GM18861 (cell line): ENCODE measurements around the gene PGS1.
"Not testable (repeated sequence)": the region's sequence is repeated elsewhere in the genome, so short reads cannot be mapped to it uniquely, and the experiment has no call there.

ENCODE experiments used
- ATAC-seq: cut with Tn5 transposase; IDR thresholded peaks from one replicate; pipeline ENCODE4 v1.9.1; 2021; ENCODE audit not compliant: unreplicated experiment

PGS1 gene

DNA sequence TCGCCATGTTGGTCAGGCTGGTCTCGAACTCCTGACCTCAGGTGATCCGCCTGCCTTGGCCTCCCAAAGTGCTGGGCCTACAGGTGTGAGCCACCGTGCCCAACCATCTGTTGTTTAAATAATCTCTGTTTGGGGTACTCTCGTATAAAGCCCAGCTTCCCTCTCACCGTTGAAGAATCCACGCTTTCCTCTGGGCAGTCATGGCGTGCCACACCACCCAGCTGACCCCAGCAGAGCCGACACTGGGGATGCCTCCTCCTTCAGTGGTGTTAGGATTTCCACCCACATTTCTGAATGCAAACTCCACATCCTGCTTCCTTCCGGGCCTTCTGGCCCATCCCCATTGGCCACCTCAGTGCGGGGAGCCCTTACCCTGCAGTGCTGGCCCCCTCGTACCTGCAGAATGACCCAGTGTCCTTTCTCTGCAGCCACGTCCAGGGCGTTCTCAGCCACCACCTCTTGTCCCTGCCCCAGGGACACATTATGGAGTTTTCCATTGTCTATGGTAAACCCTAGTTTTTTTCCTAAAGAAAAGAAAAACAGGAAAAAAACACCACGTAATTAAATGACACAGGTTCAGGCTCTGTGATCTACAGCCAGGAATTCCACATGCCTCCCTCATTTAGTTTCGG lies 60.4 kb downstream of the PGS1 start:
- ATAC-seq, result no peak

DNA sequence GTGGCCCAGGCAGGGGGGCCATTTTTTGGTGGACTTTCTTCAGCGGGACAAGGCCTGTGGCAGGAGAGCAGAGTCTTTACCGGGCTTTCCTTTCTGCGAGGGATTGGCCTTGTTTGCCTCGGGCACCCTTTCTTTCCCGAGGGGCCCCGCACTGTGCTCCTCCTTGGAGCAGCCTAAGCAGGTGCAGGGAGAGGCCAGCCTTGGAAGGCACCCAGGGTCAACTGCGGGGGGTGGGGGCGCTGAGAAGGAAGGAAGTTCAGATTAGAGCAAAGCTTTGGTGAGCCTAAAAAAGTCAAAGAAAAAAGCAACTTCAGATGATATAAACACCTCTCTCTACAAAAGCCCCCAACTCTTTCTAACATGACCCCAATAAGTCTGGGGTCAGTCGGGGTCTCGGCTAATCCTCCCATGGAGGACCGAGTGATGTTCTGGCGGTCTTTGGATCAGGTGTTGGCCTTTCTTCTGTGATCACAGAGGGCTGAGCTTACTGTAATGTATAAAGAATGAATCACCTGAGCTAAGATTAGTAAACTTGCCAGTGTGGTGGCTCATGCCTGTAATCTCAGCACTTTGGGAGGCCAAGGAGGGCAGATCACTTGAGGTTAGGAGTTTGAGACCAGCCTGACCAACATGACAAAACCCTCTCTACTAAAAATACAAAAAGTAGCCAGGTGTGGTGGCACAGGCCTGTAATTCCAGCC lies 63.0 kb downstream of the PGS1 start:
- no peak for ATAC-seq

DNA sequence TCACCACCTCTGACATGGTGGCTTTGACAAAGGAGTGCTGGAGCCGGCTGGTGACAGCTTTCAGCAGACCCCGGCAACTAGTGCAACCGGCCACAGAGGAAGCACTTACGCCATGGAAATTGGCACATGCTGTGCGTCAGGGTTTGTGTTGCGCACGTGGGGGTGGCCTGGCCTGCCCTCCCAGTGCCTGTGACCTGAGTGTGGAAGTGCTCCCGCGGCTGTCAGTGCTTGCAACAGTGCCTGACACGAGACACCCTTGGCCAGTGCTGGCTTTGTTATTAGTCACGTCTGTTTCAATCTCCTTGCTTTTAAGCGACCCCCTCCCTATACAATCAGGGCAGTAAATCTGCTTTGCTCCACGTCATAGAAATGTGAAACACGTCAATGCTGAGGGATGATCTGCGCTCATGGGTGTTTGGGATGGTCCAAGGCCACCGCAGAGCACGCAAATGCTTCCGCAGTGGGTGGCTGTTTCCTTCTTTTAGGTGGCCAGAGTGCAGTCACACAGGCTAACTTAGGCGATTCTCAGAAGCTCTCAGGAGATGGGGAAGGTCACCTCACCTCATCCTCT lies 64.3 kb downstream of the PGS1 start:
- ATAC-seq, result no peak

DNA sequence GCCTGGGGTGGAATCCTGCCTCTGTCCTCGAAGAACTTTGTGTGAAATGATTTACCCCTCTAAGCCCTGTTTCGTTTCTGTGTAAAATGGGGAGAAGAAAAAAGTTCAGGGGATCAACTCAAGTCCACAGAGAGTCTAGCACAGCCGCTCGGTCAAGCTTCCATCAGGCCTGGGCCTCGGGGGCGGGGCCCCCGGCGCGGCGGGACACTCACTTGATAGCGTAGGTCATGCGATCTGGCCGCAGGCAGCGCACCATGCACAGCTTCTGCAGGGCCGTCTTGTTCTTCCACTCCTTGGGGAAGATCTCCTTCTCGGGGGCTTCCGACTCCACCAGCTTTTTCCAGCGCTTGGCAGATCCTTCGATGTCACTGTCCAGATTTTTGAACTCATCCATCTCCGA lies 65.9 kb downstream of the PGS1 start:
- ATAC-seq, result no peak

- ATAC-seq, result no peak
Measured at GRCh38 chr17:78446833-78447232, 68.4 kb downstream of the PGS1 start.

DNA sequence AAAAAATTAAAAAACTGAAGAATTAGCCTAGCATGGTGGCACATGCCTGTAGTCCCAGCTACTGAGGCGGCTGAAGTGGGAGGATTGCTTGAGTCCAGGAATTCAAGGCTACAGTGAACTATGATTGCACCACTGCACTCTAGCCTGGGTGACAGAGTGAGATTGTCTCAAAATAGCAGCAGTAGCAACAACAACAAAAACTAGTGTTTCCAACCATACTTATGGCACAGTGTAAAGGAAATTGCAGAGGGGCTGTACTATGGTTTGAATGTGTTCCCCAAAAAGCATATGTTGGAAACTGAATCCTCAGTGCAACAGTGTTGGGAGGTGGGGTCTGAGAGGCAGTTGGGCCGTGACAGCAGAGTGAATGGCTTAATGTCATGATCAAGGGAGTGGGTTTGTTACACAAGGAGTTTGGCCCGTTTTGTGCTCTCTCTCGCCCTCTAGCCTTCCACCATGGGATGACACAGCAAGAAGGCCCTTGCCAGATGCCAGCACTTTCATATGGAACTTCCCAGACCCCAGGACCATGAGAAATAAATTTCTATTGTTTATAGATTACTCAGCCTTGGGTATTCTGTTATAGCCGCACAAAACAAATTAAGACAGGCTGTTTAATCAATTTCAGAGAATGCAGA lies 70.0 kb downstream of the PGS1 start:
- ATAC-seq, result no peak

GRCh38 chr17:78449983-78450595 lies 71.6 kb downstream of the PGS1 start:
- ATAC-seq, result no peak

- ATAC-seq, result no peak
Measured at GRCh38 chr17:78450696-78451345, 72.4 kb downstream of the PGS1 start.

DNA sequence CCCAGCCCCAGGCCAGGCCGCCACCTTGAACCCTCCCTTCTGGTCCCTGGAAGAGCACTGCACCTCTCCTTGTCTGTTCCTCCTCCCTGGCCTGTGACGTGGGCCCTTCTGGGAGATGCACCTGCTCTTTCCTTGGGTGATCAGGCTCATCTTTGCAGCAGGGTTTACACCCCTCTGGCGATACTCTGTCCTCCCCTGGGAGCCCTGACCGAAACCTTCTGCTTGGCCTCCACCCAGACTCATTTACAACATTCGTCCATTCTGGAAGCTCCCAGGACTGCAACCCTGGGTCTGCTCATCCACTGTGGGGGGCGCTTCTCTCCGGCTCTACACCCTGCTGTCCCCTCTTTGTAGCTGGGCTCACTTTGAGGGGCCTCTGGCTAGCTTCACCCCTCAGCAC lies 73.3 kb downstream of the PGS1 start:
- ATAC-seq, result no peak

- no peak for ATAC-seq
Measured at GRCh38 chr17:78454346-78454745, 75.9 kb downstream of the PGS1 start.

- no peak for ATAC-seq
Measured at GRCh38 chr17:78458091-78458490, 79.6 kb downstream of the PGS1 start.

DNA sequence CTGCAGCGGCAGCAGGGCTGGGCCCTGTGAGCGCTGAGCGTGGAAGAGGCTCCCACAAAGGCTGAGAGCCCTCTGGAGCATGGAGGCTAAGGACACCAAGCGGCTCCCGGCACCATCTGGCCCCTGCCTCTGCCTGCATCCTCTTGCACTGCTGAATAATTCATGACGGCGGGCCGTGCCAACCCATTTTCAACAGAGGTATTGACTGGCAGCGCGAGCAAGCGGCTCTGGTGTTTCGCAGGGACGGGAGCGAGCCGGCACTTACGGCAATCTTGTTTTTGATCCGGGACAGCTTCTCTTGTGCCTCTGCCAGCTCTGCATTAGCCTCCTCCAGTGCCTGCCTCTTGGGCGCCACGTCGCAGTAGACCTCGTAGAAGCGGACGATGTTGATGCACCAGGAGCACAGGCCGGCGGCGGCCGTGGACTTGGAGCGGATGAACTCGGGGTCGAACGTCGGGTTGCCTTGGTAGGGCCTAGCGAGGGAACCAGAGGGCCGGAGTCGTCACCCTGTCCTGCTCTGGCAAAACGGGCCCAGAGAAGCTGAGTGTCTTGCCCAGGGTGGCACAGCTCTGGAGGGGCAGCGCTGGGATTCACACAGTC lies 80.4 kb downstream of the PGS1 start:
- ATAC-seq, result no peak

- ATAC-seq, result no peak
Measured at GRCh38 chr17:78459696-78460095, 81.2 kb downstream of the PGS1 start.

DNA sequence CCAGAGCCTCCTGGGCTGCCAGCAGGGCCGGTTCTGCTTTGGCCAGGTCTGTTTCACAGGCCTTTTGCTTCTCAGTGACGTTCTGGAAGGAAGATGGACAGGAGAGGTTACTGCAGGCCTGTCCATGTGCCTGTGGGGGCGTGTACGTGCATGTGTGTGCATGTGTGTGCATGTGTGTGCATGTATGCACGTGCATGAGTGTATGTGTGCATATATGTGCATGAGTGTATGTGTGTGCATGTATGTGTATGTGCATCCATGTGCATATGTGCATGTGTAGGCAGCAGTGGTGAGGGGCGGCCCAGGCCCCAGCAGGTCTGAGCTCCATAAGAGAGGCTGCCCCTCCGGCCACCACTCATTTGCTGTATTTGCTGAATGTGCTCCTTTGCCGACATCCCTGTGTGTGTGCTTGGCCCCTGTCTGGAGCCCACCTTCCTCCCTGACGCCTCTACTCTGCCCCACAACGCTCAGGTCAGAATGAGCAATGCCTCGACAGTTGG lies 81.8 kb downstream of the PGS1 start:
- no peak for ATAC-seq

- ATAC-seq, result no peak
Measured at GRCh38 chr17:78460951-78461798, 82.7 kb downstream of the PGS1 start.

DNA sequence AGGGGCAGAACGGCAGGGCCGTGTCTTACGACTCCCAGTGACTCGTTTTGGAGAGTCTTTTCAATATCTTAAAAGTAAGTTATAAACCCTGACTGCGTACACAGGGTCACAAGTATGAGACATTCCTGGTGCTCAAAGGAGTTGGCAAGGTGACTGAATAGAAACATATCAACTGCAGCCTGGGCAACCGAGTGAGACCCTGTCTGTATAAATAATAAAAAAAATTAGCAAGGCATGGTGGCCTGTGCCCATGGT lies 83.3 kb downstream of the PGS1 start:
- ATAC-seq, result no peak

DNA sequence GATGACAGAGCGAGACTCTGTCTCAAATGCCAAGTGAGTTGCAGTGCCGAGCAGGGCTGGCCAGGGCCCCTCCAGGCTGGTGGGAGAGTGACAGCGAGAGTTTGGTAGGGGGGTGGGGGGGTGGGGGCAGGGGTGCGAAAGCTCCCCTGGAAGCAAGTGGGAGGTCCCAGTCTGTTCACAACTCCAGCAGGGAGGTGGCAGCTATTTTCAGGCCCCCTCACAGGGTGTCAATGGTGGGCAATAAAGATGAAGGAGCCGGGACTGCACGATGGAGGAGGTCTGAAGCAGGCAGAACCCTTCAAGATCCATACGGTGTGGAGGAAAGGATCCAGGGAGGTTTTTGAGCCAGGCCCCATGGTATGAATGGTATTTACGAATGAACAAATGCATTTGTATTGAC lies 83.7 kb downstream of the PGS1 start:
- ATAC-seq, result no peak

- ATAC-seq, result not testable (repeated sequence)
Measured at GRCh38 chr17:78466109-78466785, 87.8 kb downstream of the PGS1 start.
